D721Med (cell line): ENCODE measurements around the gene TMEM121B.

Source experiments
- DNase-seq: peaks from one replicate; pipeline ENCODE4 v3.0.0; 2011; ENCODE audit warnings: low spot score; ENCODE audit not compliant: insufficient read length
- FAIRE-seq: peaks from 2 replicates; lab custom pipeline; 2011; peaks lifted over from hg19 to GRCh38; lab: Jason Lieb, UNC
- TF ChIP-seq, protein P1 (sequence below): IDR thresholded peaks from 2 replicates; pipeline ENCODE4 v1.5.1; 2012; ENCODE audit warnings: mild to moderate bottlenecking, control low read depth; ENCODE audit not compliant: insufficient read depth; ENCODE audit errors: missing control alignments

Gene TMEM121B

GRCh38 chr22:17100621-17101020 lies 20.5 kb downstream of the TMEM121B start:
- DNase-seq (no peak), FAIRE-seq (no peak)
- TF ChIP-seq, protein P1, sequence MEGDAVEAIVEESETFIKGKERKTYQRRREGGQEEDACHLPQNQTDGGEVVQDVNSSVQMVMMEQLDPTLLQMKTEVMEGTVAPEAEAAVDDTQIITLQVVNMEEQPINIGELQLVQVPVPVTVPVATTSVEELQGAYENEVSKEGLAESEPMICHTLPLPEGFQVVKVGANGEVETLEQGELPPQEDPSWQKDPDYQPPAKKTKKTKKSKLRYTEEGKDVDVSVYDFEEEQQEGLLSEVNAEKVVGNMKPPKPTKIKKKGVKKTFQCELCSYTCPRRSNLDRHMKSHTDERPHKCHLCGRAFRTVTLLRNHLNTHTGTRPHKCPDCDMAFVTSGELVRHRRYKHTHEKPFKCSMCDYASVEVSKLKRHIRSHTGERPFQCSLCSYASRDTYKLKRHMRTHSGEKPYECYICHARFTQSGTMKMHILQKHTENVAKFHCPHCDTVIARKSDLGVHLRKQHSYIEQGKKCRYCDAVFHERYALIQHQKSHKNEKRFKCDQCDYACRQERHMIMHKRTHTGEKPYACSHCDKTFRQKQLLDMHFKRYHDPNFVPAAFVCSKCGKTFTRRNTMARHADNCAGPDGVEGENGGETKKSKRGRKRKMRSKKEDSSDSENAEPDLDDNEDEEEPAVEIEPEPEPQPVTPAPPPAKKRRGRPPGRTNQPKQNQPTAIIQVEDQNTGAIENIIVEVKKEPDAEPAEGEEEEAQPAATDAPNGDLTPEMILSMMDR: no peak

- FAIRE-seq: no peak
- TF ChIP-seq, protein P1: no peak
- DNase-seq: no peak
Observed at GRCh38 chr22:17098379-17098819, 22.8 kb downstream of the TMEM121B start.

- TF ChIP-seq, protein P1: no peak
- FAIRE-seq (no peak), DNase-seq (no peak)
Observed at GRCh38 chr22:17097701-17098100, 23.5 kb downstream of the TMEM121B start.

GRCh38 chr22:17097062-17097461 lies 24.1 kb downstream of the TMEM121B start:
- TF ChIP-seq, protein P1: no peak
- FAIRE-seq (no peak), DNase-seq (no peak)

DNA sequence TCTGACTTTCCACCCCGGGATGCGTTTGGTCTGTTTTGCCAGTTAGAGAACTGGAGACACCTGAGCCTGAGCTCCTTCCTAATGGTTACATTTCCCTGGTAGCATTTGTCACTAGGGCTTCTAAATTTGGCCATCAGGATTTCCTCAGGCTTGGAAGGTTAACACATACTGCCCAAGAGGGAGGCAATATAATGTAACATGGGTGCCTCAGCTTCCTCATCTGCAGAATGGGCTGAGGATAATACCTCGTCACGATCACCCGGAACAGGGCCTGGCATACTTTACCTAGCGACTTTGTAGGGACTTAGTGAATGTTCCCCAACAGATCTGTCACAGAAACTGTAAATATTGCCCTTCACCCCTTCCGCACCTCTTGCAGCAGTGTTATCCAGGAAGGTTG lies 25.1 kb downstream of the TMEM121B start:
- no peak for FAIRE-seq
- no peak for DNase-seq

GRCh38 chr22:17095538-17095937 lies 25.6 kb downstream of the TMEM121B start:
- FAIRE-seq (no peak), DNase-seq (no peak)
- TF ChIP-seq, protein P1: peak; percentile 37

More for the DNA sequence above, 25.1 kb downstream of the TMEM121B start:
- TF ChIP-seq, protein P1: no peak

- TF ChIP-seq, protein P1: no peak
- FAIRE-seq: no peak
Observed at GRCh38 chr22:17093081-17093480, 28.1 kb downstream of the TMEM121B start.

More at GRCh38 chr22:17093081-17093480, 28.1 kb downstream of the TMEM121B start:
- no peak for DNase-seq
